Gastroesophageal sphincter (tissue), 4 donors: ENCODE measurements around the gene MATN1. TPM values are rescaled to one million over a fixed set of nuclear protein-coding genes. Genes with fewer than 3 reads are reported as not detected.

Source experiments
- ATAC-seq: fragments of 150-250 bp; one replicate; pipeline ENCODE4 v1.9.1; 2016; ENCODE audit warnings: mild to moderate bottlenecking, moderate library complexity
- H3K27ac ChIP-seq, 4 donors: fragments of 200-600 bp; sonication (generic) in 3 of 4; 1 replicate in 3 of 4; 2 replicates in 1 of 4; pipeline ENCODE4 v1.5.1; 2016 to 2019
- H3K27me3 ChIP-seq: fragments of 200-600 bp; sonication (generic); one replicate; pipeline ENCODE4 v1.5.1; 2019
- H3K36me3 ChIP-seq, 2 donors: fragments of 200-600 bp; sonication (generic); one replicate each; pipeline ENCODE4 v1.5.1; 2019; ENCODE audit warnings: control low read depth in 1 of 2
- H3K4me1 ChIP-seq, 3 donors: fragments of 200-600 bp; sonication (generic); 1 replicate in 2 of 3; 2 replicates in 1 of 3; pipeline ENCODE4 v1.5.1; 2016 to 2019; ENCODE audit warnings: control low read depth in 2 of 3
- H3K4me3 ChIP-seq, 2 donors: fragments of 200-600 bp; sonication (generic); one replicate each; pipeline ENCODE4 v1.5.1; 2019; ENCODE audit warnings: mild to moderate bottlenecking in 1 of 2, moderate library complexity in 1 of 2
- H3K9me3 ChIP-seq, 3 donors: fragments of 200-600 bp; sonication (generic); one replicate each; pipeline ENCODE4 v1.5.1; 2017 to 2019; ENCODE audit warnings: control low read depth in 2 of 3
- EP300 ChIP-seq: sonication (generic); formaldehyde crosslinking; IDR thresholded peaks from one replicate; pipeline ENCODE4 v1.6.1; 2017; ENCODE audit warnings: antibody characterized with exemption, mild to moderate bottlenecking
- POLR2A ChIP-seq, 2 donors: fragments of 450-650 bp; IDR thresholded peaks; one replicate each; pipeline ENCODE4 v1.6.1; 2017; ENCODE audit warnings: antibody characterized with exemption in 2 of 2, mild to moderate bottlenecking in 2 of 2, moderate library complexity in 1 of 2
- POLR2AphosphoS5 ChIP-seq: sonication (generic); formaldehyde crosslinking; IDR thresholded peaks from one replicate; pipeline ENCODE4 v1.6.1; 2017; ENCODE audit warnings: antibody characterized with exemption
- WGBS, 2 donors: methylation state at CpG; one replicate each; pipeline ENCODE4 v1.1.5; 2018; ENCODE audit warnings: low coverage in 1 of 2; 5-methylcytosine and 5-hydroxymethylcytosine counted together
- total RNA-seq, 4 donors: library from RNA; depleted of rRNA; stranded (reverse); fragments of >200 nt; gene quantifications; one replicate each; pipeline ENCODE4 v1.1.0, GENCODE V29; 2016
- TF ChIP-seq, protein P1 (sequence below), 4 experiments: fragments of 200-600 bp in 2 of 4; fragments of 450-650 bp in 2 of 4; sonication (generic) in 1 of 4; IDR thresholded peaks; one replicate each; pipeline ENCODE4 v1.5.1; 2017 to 2019; ENCODE audit warnings: antibody characterized with exemption in 4 of 4, mild to moderate bottlenecking in 2 of 4, moderate library complexity in 2 of 4

MATN1 gene, protein sequence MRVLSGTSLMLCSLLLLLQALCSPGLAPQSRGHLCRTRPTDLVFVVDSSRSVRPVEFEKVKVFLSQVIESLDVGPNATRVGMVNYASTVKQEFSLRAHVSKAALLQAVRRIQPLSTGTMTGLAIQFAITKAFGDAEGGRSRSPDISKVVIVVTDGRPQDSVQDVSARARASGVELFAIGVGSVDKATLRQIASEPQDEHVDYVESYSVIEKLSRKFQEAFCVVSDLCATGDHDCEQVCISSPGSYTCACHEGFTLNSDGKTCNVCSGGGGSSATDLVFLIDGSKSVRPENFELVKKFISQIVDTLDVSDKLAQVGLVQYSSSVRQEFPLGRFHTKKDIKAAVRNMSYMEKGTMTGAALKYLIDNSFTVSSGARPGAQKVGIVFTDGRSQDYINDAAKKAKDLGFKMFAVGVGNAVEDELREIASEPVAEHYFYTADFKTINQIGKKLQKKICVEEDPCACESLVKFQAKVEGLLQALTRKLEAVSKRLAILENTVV
- total RNA-seq = not detected

DNA sequence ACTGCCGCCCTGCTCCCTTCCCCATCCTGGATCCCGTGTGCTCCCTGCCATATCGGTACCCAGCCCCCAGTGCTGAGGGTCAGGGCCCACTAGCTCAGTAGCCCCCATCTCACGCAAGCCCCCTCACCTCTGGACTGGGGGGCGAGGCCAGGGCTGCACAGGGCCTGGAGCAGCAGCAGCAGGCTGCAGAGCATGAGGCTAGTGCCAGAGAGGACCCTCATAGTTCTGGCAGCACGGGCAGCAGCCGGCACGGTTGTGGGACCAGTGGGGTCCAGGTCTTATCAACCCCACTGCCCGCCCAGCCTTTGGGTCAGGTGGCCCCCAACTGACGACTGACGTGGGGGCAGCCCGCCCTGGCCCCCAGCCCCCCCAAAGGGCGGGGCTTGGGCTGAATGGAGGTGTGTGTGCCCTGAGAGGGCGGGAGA lies at the start of gene MATN1:
Gene MATN1 (minus strand): TSS at position 255 of the 425 bp plus-strand sequence. CDS start 34 bp downstream, at position 221.
- no peak within 1 kb of the TSS for H3K4me3 ChIP-seq
- H3K27ac ChIP-seq = no peak within 1 kb of the TSS
- H3K27me3 ChIP-seq = no peaks in the 10 kb centered on the region
- H3K36me3 ChIP-seq = peaks cover 0 to 33% of the 10 kb centered on the region in 2 donors
- TF ChIP-seq POLR2A (IDR thresholded peaks at IDR 0.05) (no peak), POLR2AphosphoS5 (no peak), EP300 (no peak)
- TF ChIP-seq, protein P1, sequence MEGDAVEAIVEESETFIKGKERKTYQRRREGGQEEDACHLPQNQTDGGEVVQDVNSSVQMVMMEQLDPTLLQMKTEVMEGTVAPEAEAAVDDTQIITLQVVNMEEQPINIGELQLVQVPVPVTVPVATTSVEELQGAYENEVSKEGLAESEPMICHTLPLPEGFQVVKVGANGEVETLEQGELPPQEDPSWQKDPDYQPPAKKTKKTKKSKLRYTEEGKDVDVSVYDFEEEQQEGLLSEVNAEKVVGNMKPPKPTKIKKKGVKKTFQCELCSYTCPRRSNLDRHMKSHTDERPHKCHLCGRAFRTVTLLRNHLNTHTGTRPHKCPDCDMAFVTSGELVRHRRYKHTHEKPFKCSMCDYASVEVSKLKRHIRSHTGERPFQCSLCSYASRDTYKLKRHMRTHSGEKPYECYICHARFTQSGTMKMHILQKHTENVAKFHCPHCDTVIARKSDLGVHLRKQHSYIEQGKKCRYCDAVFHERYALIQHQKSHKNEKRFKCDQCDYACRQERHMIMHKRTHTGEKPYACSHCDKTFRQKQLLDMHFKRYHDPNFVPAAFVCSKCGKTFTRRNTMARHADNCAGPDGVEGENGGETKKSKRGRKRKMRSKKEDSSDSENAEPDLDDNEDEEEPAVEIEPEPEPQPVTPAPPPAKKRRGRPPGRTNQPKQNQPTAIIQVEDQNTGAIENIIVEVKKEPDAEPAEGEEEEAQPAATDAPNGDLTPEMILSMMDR (IDR thresholded peaks at IDR 0.05) = no peak
- H3K9me3 ChIP-seq = no peaks in the 10 kb centered on the region
- ATAC-seq = no peak
- peaks cover 0 to 16% (median 4%) of the 10 kb centered on the region in 3 donors for H3K4me1 ChIP-seq
- WGBS, 2 donors = 78% methylated on average over 4 of the region's 14 CpGs; no CpG with 5 or more reads in 1 of the 2 donors

DNA sequence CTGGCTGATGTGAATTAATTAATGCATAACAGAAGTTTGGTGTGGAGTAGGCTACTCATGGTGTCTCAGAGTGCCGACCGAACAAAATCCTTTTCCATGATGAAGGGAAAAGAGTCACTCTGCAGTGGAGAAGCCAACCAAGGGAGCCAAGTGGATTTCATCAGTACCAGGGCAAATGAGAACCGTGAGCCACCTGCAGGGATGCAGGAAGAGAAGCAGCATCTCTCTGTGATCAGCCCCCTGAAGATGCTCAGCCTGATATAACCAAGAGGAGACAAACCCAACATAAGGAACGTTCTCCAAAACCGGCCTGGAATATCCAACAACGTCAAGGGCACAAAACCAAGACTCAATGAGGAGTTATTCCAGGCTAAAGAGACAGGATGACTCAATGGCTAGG lies 47.6 kb upstream of the MATN1 start:
- no peak for ATAC-seq
- Histone ChIP-seq H3K4me3 (no peak overlapping the region), H3K36me3 (no peaks in the 10 kb centered on the region), H3K9me3 (no peaks in the 10 kb centered on the region), H3K27me3 (peaks cover 9% of the 10 kb centered on the region), H3K27ac (no peak overlapping the region), H3K4me1 (no peaks in the 10 kb centered on the region)
- WGBS, 2 donors = 87 to 88% methylated on average over 3 to 6 of the region's 6 CpGs
- TF ChIP-seq EP300 = no peak
- TF ChIP-seq POLR2A (IDR thresholded peaks at IDR 0.05) = no peak
- TF ChIP-seq, protein P1 (IDR thresholded peaks at IDR 0.05) = no peak
- no peak for TF ChIP-seq POLR2AphosphoS5

DNA sequence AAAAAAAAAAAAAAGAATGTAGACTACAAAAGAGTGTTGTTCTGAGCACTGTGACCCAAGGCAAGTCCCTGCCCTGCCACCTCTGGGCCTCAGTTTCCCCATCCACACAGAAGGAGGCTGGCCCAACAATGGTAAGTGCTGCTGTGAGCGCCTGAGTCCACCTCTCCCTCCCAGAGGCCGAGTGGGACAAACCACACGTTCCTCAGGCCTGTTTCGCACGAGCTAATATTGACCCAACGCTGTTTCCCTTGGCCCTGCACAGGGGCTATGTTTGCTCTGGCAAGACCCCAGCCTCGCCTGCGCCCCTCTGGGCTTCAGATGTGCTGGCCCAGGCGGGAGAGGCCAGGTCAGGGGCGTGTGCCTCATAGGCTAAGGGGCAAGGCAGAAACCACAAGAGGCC lies 46.8 kb upstream of the MATN1 start:
- Histone ChIP-seq H3K4me1 (no peaks in the 10 kb centered on the region), H3K9me3 (no peaks in the 10 kb centered on the region), H3K27me3 (peaks cover 9% of the 10 kb centered on the region), H3K36me3 (no peaks in the 10 kb centered on the region), H3K27ac (no peak overlapping the region), H3K4me3 (no peak overlapping the region)
- no peak for ATAC-seq
- 61 to 79% methylated on average over 7 to 10 of the region's 10 CpGs for WGBS, 2 donors
- TF ChIP-seq POLR2A (IDR thresholded peaks at IDR 0.05) (no peak), POLR2AphosphoS5 (no peak), EP300 (no peak)
- TF ChIP-seq, protein P1 (IDR thresholded peaks at IDR 0.05) = no peak

DNA sequence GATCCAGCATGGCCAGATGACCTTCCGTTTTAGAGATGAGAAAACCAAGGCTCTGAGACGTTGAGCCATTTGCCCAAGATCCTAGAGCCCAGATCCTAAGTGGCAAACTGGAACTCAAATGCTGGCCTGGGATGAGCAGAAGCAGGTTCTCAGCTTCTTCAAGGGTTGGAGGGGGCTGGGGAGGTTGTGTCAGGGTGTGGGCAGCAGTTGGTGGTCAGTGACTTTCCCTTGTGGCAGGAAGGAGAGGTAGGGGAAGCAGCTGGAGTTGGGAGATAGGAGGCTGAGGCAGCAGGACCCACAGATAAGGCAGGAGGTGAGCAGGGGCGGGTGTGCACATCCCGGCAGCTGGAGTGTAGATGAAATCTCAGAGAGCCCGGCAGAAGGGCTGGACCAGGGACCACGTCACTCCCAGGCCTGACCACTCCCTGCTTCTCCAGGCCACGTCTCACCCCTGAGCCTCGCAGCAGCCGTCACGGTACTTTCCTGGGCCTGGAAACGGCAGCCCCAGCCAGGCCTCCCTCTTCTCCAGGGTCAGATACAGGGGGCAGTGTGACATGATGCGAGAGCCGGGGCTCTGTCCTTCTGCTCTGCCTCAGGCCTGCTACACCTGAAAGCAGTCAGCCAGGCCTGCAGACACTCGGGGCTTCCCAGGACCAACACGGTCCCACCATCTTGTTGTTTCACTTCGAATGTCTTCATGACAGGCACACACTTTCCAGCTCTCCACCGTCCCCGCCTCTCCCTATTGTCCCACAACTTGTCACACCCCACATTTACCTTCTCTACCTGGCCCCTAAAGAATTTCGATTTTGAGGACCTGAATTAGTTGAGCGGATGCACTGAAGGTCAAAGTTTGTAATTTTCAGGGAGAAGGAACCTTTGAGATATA lies 45.7 kb upstream of the MATN1 start:
- peaks cover 0 to under 1% (median 0%) of the 10 kb centered on the region in 3 donors for H3K4me1 ChIP-seq

More for the DNA sequence above, 45.7 kb upstream of the MATN1 start:
- Histone ChIP-seq H3K36me3 (no peaks in the 10 kb centered on the region), H3K4me3 (no peak overlapping the region), H3K27ac (no peak overlapping the region), H3K27me3 (peaks cover 9% of the 10 kb centered on the region), H3K9me3 (no peaks in the 10 kb centered on the region)
- TF ChIP-seq, protein P1 (IDR thresholded peaks at IDR 0.05) = no peak
- TF ChIP-seq POLR2A (IDR thresholded peaks at IDR 0.05) (no peak), POLR2AphosphoS5 (no peak), EP300 (no peak)
- ATAC-seq = peak; percentile 53
- WGBS, 2 donors = 80% methylated on average over 5 of the region's 20 CpGs; no CpG with 5 or more reads in 1 of the 2 donors
